K562 (cell line): ENCODE measurements around the gene BSN. TPM values are rescaled to one million over a fixed set of nuclear protein-coding genes. Genes with fewer than 3 reads are reported as not detected.

Source experiments
- ATAC-seq: fragments of 200-7000 bp; cut with Tn5 transposase; 3 replicates; pipeline ENCODE4 v1.9.1; 2020; ENCODE audit warnings: moderate library complexity
- BruUV-seq: library from RNA; stranded (reverse); fragments of 400-500 nt; replicated peaks from 2 replicates; lab custom pipeline; 2021; lab: Mats Ljungman, UMichigan
- CTCF ChIA-PET: fragments of 300-600 bp; formaldehyde crosslinking; extraction: SDS; loops from one replicate; lab custom pipeline; 2021; ENCODE audit warnings: low intra/inter-chr PET ratio; lab: Yijun Ruan, JAX
- POLR2A ChIA-PET: fragments of 300-600, 350-650 bp; sonication (Branson Sonifier 250); formaldehyde crosslinking; extraction: SDS; loops from one replicate; lab custom pipeline; 2021; ENCODE audit warnings: antibody characterized with exemption, inconsistent platforms; lab: Yijun Ruan, JAX
- DNase-seq, 4 experiments: peaks; one replicate each; pipeline versions ENCODE4 v3.0.0 to v3.0.0-alpha.2; 2011 to 2018; ENCODE audit warnings: low spot score in 3 of 4, mixed read lengths in 3 of 4; ENCODE audit errors: extremely low read depth in 1 of 4
- FAIRE-seq: peaks from 2 replicates; lab custom pipeline; 2011; peaks lifted over from hg19 to GRCh38; lab: Jason Lieb, UNC
- H2AFZ ChIP-seq: 2 replicates; pipeline ENCODE4 v1.6.0; 2011; ENCODE audit warnings: low read depth, low read length, control low read depth, inconsistent platforms
- H3K27ac ChIP-seq: fragments of 200-600 bp; 3 replicates; pipeline ENCODE4 v1.8.0; 2011; ENCODE audit warnings: low read depth, mild to moderate bottlenecking, control low read depth, inconsistent platforms, low read length, moderate library complexity, mixed read lengths; ENCODE audit errors: extremely low read depth
- H3K27me3 ChIP-seq, 2 experiments: fragments of 300-600 bp in 1 of 2; 2 replicates in 1 of 2; 3 replicates in 1 of 2; pipeline versions ENCODE4 v1.6.0 to v1.8.0; 2011; ENCODE audit warnings: inconsistent platforms in 2 of 2, low read length in 2 of 2, mild to moderate bottlenecking in 1 of 2, mixed read lengths in 1 of 2, moderate library complexity in 1 of 2; ENCODE audit not compliant: control insufficient read depth in 2 of 2, insufficient read depth in 2 of 2
- H3K36me3 ChIP-seq: fragments of 300-600 bp; 3 replicates; pipeline ENCODE4 v1.8.0; 2011; ENCODE audit warnings: mild to moderate bottlenecking, low read length, inconsistent platforms; ENCODE audit not compliant: control insufficient read depth, insufficient read depth
- H3K4me1 ChIP-seq, 2 experiments: fragments of 200-600 bp in 1 of 2; replicated peaks in 1 of 2; 2 replicates in 1 of 2; 3 replicates in 1 of 2; pipeline versions ENCODE4 v1.5.1 to v1.8.0; 2011; ENCODE audit warnings: inconsistent platforms in 2 of 2, low read length in 2 of 2, mild to moderate bottlenecking in 1 of 2, mixed read lengths in 1 of 2, moderate library complexity in 1 of 2; ENCODE audit not compliant: control insufficient read depth in 2 of 2, insufficient read depth in 2 of 2
- H3K4me2 ChIP-seq: 2 replicates; pipeline ENCODE4 v1.6.1; 2011; ENCODE audit warnings: low read length, control low read depth, inconsistent platforms, mixed read lengths; ENCODE audit not compliant: insufficient read depth
- H3K4me3 ChIP-seq: fragments of 200-600 bp; sonication (generic), shearing (Covaris generic); 2 replicates; pipeline ENCODE4 v1.5.1; 2016; ENCODE audit warnings: control low read depth, inconsistent platforms
- H3K79me2 ChIP-seq: fragments of 200-600 bp; 3 replicates; pipeline ENCODE4 v1.8.0; 2011; ENCODE audit warnings: low read length, inconsistent platforms; ENCODE audit not compliant: control insufficient read depth, insufficient read depth
- H3K9ac ChIP-seq, 2 experiments: 2 replicates each; pipeline versions ENCODE4 v1.6.0 to v1.6.1; 2011; ENCODE audit warnings: low read depth in 2 of 2, low read length in 2 of 2, control low read depth in 1 of 2, inconsistent platforms in 1 of 2, mild to moderate bottlenecking in 1 of 2, mixed read lengths in 1 of 2; ENCODE audit not compliant: insufficient read depth in 1 of 2
- H3K9me1 ChIP-seq: one replicate; pipeline ENCODE4 v1.6.0; 2011; ENCODE audit warnings: inconsistent platforms, mild to moderate bottlenecking, low read length, moderate library complexity; ENCODE audit not compliant: control insufficient read depth, insufficient read depth
- H3K9me3 ChIP-seq: replicated peaks from 2 replicates; pipeline ENCODE4 v1.5.1; 2011; ENCODE audit warnings: low read depth, low read length, inconsistent platforms; ENCODE audit not compliant: control insufficient read depth, insufficient read depth
- H4K20me1 ChIP-seq: replicated peaks from 2 replicates; pipeline ENCODE4 v1.6.1; 2011; ENCODE audit warnings: low read length, inconsistent platforms, mixed read lengths; ENCODE audit not compliant: control insufficient read depth, insufficient read depth
- CBFB ChIP-seq: sonication (generic); formaldehyde crosslinking; IDR thresholded peaks from 2 replicates; pipeline ENCODE4 v1.4.0; 2020; ENCODE audit warnings: mild to moderate bottlenecking, missing genetic modification reagents
- CEBPG ChIP-seq, 3 experiments: fragments of 200-800 bp in 1 of 3; sonication (Bioruptor generic) in 1 of 3; sonication (generic) in 1 of 3; formaldehyde crosslinking in 1 of 3; IDR thresholded peaks in 2 of 3; conservative IDR thresholded peaks in 1 of 3; 2 replicates each; pipeline versions ENCODE4 v1.6.1 to v1.8.0; 2016 to 2022; ENCODE audit warnings: missing compliant biosample characterization in 2 of 3, missing genetic modification characterization in 2 of 3, mild to moderate bottlenecking in 1 of 3, missing genetic modification reagents in 1 of 3
- KDM2B ChIP-seq: fragments of 250-450 bp; sonication (Bioruptor Pico); IDR thresholded peaks from 2 replicates; pipeline ENCODE4 v1.8.0; 2021; ENCODE audit warnings: mild to moderate bottlenecking, moderate library complexity
- LEF1 ChIP-seq: fragments of 450-650 bp; IDR thresholded peaks from 2 replicates; pipeline ENCODE4 v1.6.1; 2016; ENCODE audit warnings: mild to moderate bottlenecking
- MLX ChIP-seq, 2 experiments: fragments of 450-650 bp in 1 of 2; sonication (generic) in 1 of 2; formaldehyde crosslinking; conservative IDR thresholded peaks; 2 replicates each; pipeline versions ENCODE4 v1.4.0 to v1.8.1; 2020 to 2022; ENCODE audit warnings: mild to moderate bottlenecking in 1 of 2, missing genetic modification reagents in 1 of 2
- NCOA1 ChIP-seq: fragments of 450-650 bp; IDR thresholded peaks from 2 replicates; pipeline ENCODE4 v1.6.1; 2016; ENCODE audit warnings: low read depth
- NFE2L1 ChIP-seq: fragments of 450-650 bp; IDR thresholded peaks from 2 replicates; pipeline ENCODE4 v1.6.1; 2016; ENCODE audit warnings: missing genetic modification characterization, low read depth, mild to moderate bottlenecking, missing compliant biosample characterization, moderate library complexity, borderline replicate concordance
- RB1 ChIP-seq: fragments of 450-650 bp; IDR thresholded peaks from 2 replicates; pipeline ENCODE4 v1.6.1; 2017; ENCODE audit warnings: low read depth, mild to moderate bottlenecking
- TCF7L2 ChIP-seq: fragments of 150-350 bp; IDR thresholded peaks from 2 replicates; pipeline ENCODE4 v1.6.1; 2016; ENCODE audit warnings: low read depth, mild to moderate bottlenecking, low read length, moderate library complexity
- ZNF586 ChIP-seq: fragments of 450-650 bp; formaldehyde crosslinking; conservative IDR thresholded peaks from 2 replicates; pipeline ENCODE4 v1.4.0; 2020; ENCODE audit warnings: mild to moderate bottlenecking, moderate library complexity
- ZNF764 ChIP-seq: fragments of 250-450 bp; sonication (Bioruptor Pico); IDR thresholded peaks from 2 replicates; pipeline ENCODE4 v1.4.0; 2020; ENCODE audit warnings: low read depth, mild to moderate bottlenecking, moderate library complexity
- WGBS: fragments of 100-300 bp; shearing (Covaris generic); methylation state at CpG from one replicate; pipeline ENCODE4 v1.1.6; 2016; ENCODE audit warnings: low coverage, mixed read lengths; ENCODE audit not compliant: insufficient coverage; ENCODE audit errors: missing lambda C conversion rate; 5-methylcytosine and 5-hydroxymethylcytosine counted together
- in situ Hi-C: fragments of 300-500 bp; cut with MboI; formaldehyde crosslinking; loops from 4 replicates; pipeline ENCODE4 v1.15.0; 2018; ENCODE audit warnings: inconsistent platforms, mixed read lengths
- intact Hi-C: fragments of 100-400 bp; cut with micrococcal nuclease; formaldehyde crosslinking; loops from 2 replicates; pipeline ENCODE4 v1.14.2; 2022
- polyA plus RNA-seq, 8 experiments: library from polyadenylated mRNA; depleted of rRNA in 4 of 8; stranded (reverse) in 5 of 8; unstranded in 3 of 8; fragments of >200 nt; fragmentation: Nextera tagmentation in 2 of 8; fragmentation: Illumina TruSeq in 1 of 8; extraction: Ambion mirVana in 2 of 8; extraction: Trizol in 1 of 8; gene quantifications; 2 replicates each; pipeline versions ENCODE4 v1.2.1 to v1.2.3, GENCODE V29; 2011 to 2014; ENCODE audit warnings: inconsistent platforms in 1 of 8, missing spikeins in 1 of 8
- total RNA-seq, 7 experiments: library from RNA; depleted of rRNA in 6 of 7; stranded (reverse); fragments of >200 nt in 6 of 7; fragmentation: Illumina TruSeq in 2 of 7; extraction: Trizol in 2 of 7; gene quantifications; 2 replicates each; pipeline versions ENCODE4 v1.2.1 to v1.2.3, GENCODE V29; 2011 to 2021; ENCODE audit warnings: low replicate concordance in 1 of 7

The BSN gene
- total and polyA plus RNA-seq, 9 of the 15 experiments (the other 6 are each of a cell fraction or from before 2014, with no cell fraction given), result 0.03 to 1.5 (median 0.29) TPM

GRCh38 chr3:49512781-49513355 lies 41.4 kb upstream of the BSN start:
- intact Hi-C loops, result no loop called here
- Histone ChIP-seq H3K9me1 (no peaks in the 10 kb centered on the region), H4K20me1 (no peaks in the 10 kb centered on the region), H3K4me3 (no peak overlapping the region), H3K4me2 (no peak overlapping the region), H3K9ac (no peak overlapping the region), H3K27me3 (no peaks in the 10 kb centered on the region), H2AFZ (no peak overlapping the region), H3K36me3 (peaks cover 47% of the 10 kb centered on the region; the same call in 2 of the 3 replicates), H3K9me3 (no peaks in the 10 kb centered on the region), H3K79me2 (no peaks in the 10 kb centered on the region), H3K4me1 (no peaks in the 10 kb centered on the region; a peak in 1 of 5 replicates), H3K27ac (no peak overlapping the region)
- no TSS peak for BruUV-seq
- FAIRE-seq, result no peak
- POLR2A ChIA-PET, result interaction anchor here (0.6 to 2.9 kb wide), 2 partner anchors 12 to 101 kb away, joined by 3 to 13 read pairs; partner anchors contain the start of gene RHOA
- CTCF ChIA-PET, result no interaction called here
- TF ChIP-seq KDM2B (CRISPR knock-in tag), result no peak
- TF ChIP-seq NCOA1, result no peak
- TF ChIP-seq MLX (CRISPR knock-in tag; conservative IDR thresholded peaks at IDR 0.05), result no peak
- TF ChIP-seq CEBPG (CRISPR knock-in tag; IDR thresholded peaks at IDR 0.05), result no peak
- TF ChIP-seq CEBPG (tag; conservative IDR thresholded peaks at IDR 0.05 in 1 of 2, IDR thresholded peaks at IDR 0.05 in 1 of 2), result no peak
- TF ChIP-seq NFE2L1 (tag), result no peak
- no peak for TF ChIP-seq RB1
- TF ChIP-seq LEF1, result no peak
- no peak for TF ChIP-seq TCF7L2
- TF ChIP-seq ZNF764 (CRISPR knock-in tag), result no peak
- no peak for TF ChIP-seq CBFB (CRISPR knock-in tag)
- TF ChIP-seq ZNF586 (CRISPR knock-in tag), result no peak
- WGBS, result 88% methylated on average over 1 of the region's 1 CpG
- ATAC-seq, result no peak
- in situ Hi-C loops, result no loop called here
- no peak for DNase-seq
